Measurements from ENCODE around the gene LAMP5. TPM values are rescaled to one million over a fixed set of nuclear protein-coding genes. Genes with fewer than 3 reads are reported as not detected.

LAMP5 gene
- total RNA-seq, 1 donor from 2014 or later: 2.3 TPM

DNA sequence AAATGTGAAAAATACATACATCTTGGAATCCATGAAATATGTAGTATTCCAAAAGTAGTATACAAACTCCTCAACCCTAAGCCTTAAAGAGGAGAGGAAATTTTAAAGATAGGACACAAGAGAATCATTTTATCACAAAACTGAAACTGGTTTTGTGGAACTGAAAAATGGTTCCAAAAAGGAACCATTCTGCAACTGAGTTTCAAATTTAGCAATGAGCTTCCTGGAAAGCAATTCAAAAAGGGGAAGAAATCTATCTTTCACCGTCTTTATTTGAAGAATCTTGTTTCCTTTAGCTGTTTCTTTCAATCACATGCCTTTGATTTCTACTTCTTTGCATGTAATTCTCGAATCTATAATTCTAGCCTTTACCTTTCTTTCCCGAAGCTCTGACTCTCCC is 32.2 kb upstream of the LAMP5 start:
- Histone ChIP-seq H3K4me2 (ENCODE audit: low read length) (no peak overlapping the region), H3K9me3 (ENCODE audit: insufficient read depth, low read depth, low read length) (no peaks in the 10 kb centered on the region), H3K4me3 (ENCODE audit: insufficient read depth, low read depth, low read length) (no peak overlapping the region), H3K27ac (ENCODE audit: low read depth, low read length) (no peak overlapping the region), H3K79me2 (ENCODE audit: insufficient read depth, low read length) (no peaks in the 10 kb centered on the region), H4K20me1 (ENCODE audit: insufficient read depth, low read length) (no peaks in the 10 kb centered on the region), H3K9ac (ENCODE audit: low read length) (no peak overlapping the region), H3K36me3 (ENCODE audit: insufficient read depth, low read length) (no peaks in the 10 kb centered on the region), H2AFZ (ENCODE audit: low read depth, low read length) (no peak overlapping the region), H3K27me3 (ENCODE audit: insufficient read depth, low read length) (no peaks in the 10 kb centered on the region), H3K4me1 (ENCODE audit: insufficient read depth, low read length) (no peaks in the 10 kb centered on the region)
- H3K4me1 Mint-ChIP-seq (ENCODE audit: low read depth, unreplicated experiment): no peaks in the 10 kb centered on the region
- no peak overlapping the region for H3K4me3 Mint-ChIP-seq (ENCODE audit: unreplicated experiment)
- FAIRE-seq: no peak
- H3K36me3 Mint-ChIP-seq (ENCODE audit: low read depth, unreplicated experiment): no peaks in the 10 kb centered on the region
- no peaks in the 10 kb centered on the region for H3K27me3 Mint-ChIP-seq (ENCODE audit: low read depth, unreplicated experiment)
- no peak for DNase-seq (ENCODE audit: low read depth)
- H3K27ac Mint-ChIP-seq (ENCODE audit: unreplicated experiment): no peak overlapping the region
- peaks cover 2% of the 10 kb centered on the region for H3K9me3 Mint-ChIP-seq (ENCODE audit: unreplicated experiment)
- no peak for TF ChIP-seq EZH2 (IDR thresholded peaks at IDR 0.05; ENCODE audit: insufficient read depth, low read length)
- TF ChIP-seq, protein P1, sequence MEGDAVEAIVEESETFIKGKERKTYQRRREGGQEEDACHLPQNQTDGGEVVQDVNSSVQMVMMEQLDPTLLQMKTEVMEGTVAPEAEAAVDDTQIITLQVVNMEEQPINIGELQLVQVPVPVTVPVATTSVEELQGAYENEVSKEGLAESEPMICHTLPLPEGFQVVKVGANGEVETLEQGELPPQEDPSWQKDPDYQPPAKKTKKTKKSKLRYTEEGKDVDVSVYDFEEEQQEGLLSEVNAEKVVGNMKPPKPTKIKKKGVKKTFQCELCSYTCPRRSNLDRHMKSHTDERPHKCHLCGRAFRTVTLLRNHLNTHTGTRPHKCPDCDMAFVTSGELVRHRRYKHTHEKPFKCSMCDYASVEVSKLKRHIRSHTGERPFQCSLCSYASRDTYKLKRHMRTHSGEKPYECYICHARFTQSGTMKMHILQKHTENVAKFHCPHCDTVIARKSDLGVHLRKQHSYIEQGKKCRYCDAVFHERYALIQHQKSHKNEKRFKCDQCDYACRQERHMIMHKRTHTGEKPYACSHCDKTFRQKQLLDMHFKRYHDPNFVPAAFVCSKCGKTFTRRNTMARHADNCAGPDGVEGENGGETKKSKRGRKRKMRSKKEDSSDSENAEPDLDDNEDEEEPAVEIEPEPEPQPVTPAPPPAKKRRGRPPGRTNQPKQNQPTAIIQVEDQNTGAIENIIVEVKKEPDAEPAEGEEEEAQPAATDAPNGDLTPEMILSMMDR (IDR thresholded peaks at IDR 0.05; ENCODE audit: insufficient read depth, low read depth, low read length): no peak

DNA sequence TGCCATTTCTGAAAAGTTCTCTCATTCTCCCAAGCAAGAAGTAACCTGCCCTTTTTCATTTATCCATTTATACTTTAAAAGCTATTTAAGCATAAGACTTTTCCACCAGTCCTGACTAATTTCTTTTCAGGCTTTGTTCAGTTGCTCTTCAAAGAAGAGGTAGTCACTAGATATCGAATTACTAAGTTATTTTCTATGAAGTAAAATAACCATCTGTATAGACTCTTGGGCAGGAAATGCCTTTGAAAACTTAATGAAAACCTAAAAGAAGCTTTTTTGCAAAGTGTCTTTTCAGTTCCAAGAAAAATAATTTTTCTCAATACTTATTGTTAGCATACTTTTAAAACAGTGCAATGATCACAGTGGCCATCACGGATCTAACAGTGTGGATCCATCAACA is 31.3 kb upstream of the LAMP5 start:
- no peaks in the 10 kb centered on the region for H4K20me1 ChIP-seq (ENCODE audit: insufficient read depth, low read length)
- H3K9ac ChIP-seq (ENCODE audit: low read length): no peak overlapping the region
- H3K27ac ChIP-seq (ENCODE audit: low read depth, low read length): no peak overlapping the region
- TF ChIP-seq, protein P1 (IDR thresholded peaks at IDR 0.05; ENCODE audit: insufficient read depth, low read depth, low read length): no peak
- no peak for TF ChIP-seq EZH2 (IDR thresholded peaks at IDR 0.05; ENCODE audit: insufficient read depth, low read length)
- H3K4me3 Mint-ChIP-seq (ENCODE audit: unreplicated experiment): no peak overlapping the region
- H3K4me1 ChIP-seq (ENCODE audit: insufficient read depth, low read length): no peaks in the 10 kb centered on the region
- H3K27me3 ChIP-seq (ENCODE audit: insufficient read depth, low read length): no peaks in the 10 kb centered on the region
- H3K4me3 ChIP-seq (ENCODE audit: insufficient read depth, low read depth, low read length): no peak overlapping the region
- no peak overlapping the region for H2AFZ ChIP-seq (ENCODE audit: low read depth, low read length)
- H3K4me1 Mint-ChIP-seq (ENCODE audit: low read depth, unreplicated experiment): peaks cover 2% of the 10 kb centered on the region
- H3K27me3 Mint-ChIP-seq (ENCODE audit: low read depth, unreplicated experiment): no peaks in the 10 kb centered on the region
- no peak overlapping the region for H3K27ac Mint-ChIP-seq (ENCODE audit: unreplicated experiment)
- H3K36me3 Mint-ChIP-seq (ENCODE audit: low read depth, unreplicated experiment): no peaks in the 10 kb centered on the region
- no peaks in the 10 kb centered on the region for H3K36me3 ChIP-seq (ENCODE audit: insufficient read depth, low read length)
- FAIRE-seq (peak; percentile 32), DNase-seq (ENCODE audit: low read depth) (no peak)
- H3K79me2 ChIP-seq (ENCODE audit: insufficient read depth, low read length): no peaks in the 10 kb centered on the region
- H3K9me3 ChIP-seq (ENCODE audit: insufficient read depth, low read depth, low read length): no peaks in the 10 kb centered on the region
- H3K9me3 Mint-ChIP-seq (ENCODE audit: unreplicated experiment): peaks cover 2% of the 10 kb centered on the region
- no peak overlapping the region for H3K4me2 ChIP-seq (ENCODE audit: low read length)

DNA sequence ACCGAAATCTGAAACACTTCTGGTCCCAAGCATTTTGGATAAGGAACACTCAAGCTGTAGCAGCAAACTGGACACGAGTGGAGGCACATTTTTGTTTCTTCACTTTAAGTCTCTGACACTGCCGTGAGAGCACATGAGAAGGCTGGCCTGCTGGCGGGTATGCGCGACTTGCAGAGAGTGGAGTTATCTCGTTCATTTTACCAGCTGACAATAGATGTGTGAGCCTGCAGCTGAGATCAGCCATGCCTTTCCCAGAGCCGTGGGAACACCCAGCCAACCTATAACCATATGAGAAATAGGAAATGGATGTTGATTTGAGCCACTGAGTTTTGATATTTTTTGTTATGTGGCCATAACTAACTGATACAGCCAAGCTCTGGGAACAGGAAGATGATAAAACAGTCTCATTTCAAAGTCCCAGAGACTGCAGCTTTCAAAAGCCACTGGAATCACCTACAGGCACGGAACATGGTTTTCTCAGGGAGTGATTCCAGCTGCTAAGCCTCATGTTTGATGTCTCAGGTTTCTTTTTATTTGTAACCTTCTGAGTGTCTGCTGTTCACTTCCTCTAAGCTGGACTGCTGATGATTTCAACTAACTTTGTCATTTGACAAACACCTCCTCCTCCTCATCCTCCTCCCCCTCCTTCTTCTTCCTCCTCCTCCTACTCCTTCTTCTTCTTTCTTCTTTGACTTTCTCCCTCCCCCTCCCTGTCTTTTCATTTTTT is 28.6 kb upstream of the LAMP5 start:
- H3K9me3 Mint-ChIP-seq (ENCODE audit: unreplicated experiment): peaks cover 2% of the 10 kb centered on the region
- TF ChIP-seq, protein P1 (IDR thresholded peaks at IDR 0.05; ENCODE audit: insufficient read depth, low read depth, low read length): no peak
- no peak for TF ChIP-seq EZH2 (IDR thresholded peaks at IDR 0.05; ENCODE audit: insufficient read depth, low read length)
- Histone ChIP-seq H3K27ac (ENCODE audit: low read depth, low read length) (no peak overlapping the region), H3K79me2 (ENCODE audit: insufficient read depth, low read length) (no peaks in the 10 kb centered on the region), H3K36me3 (ENCODE audit: insufficient read depth, low read length) (no peaks in the 10 kb centered on the region), H3K4me2 (ENCODE audit: low read length) (no peak overlapping the region), H3K4me3 (ENCODE audit: insufficient read depth, low read depth, low read length) (no peak overlapping the region), H3K27me3 (ENCODE audit: insufficient read depth, low read length) (no peaks in the 10 kb centered on the region), H3K9ac (ENCODE audit: low read length) (no peak overlapping the region), H3K4me1 (ENCODE audit: insufficient read depth, low read length) (no peaks in the 10 kb centered on the region), H3K9me3 (ENCODE audit: insufficient read depth, low read depth, low read length) (no peaks in the 10 kb centered on the region), H4K20me1 (ENCODE audit: insufficient read depth, low read length) (no peaks in the 10 kb centered on the region), H2AFZ (ENCODE audit: low read depth, low read length) (no peak overlapping the region)
- H3K36me3 Mint-ChIP-seq (ENCODE audit: low read depth, unreplicated experiment): no peaks in the 10 kb centered on the region
- H3K4me3 Mint-ChIP-seq (ENCODE audit: unreplicated experiment): no peak overlapping the region
- no peaks in the 10 kb centered on the region for H3K27me3 Mint-ChIP-seq (ENCODE audit: low read depth, unreplicated experiment)
- no peak overlapping the region for H3K27ac Mint-ChIP-seq (ENCODE audit: unreplicated experiment)
- FAIRE-seq (no peak), DNase-seq (ENCODE audit: low read depth) (no peak)
- H3K4me1 Mint-ChIP-seq (ENCODE audit: low read depth, unreplicated experiment): peaks cover 10% of the 10 kb centered on the region
